Smooth muscle cell (in vitro differentiated cells): Measurements from ENCODE around the gene ST6GALNAC1. TPM values are rescaled to one million over a fixed set of nuclear protein-coding genes. Genes with fewer than 3 reads are reported as not detected.

ENCODE experiments used
- DNase-seq: peaks from one replicate; lab custom pipeline; 2025; ENCODE audit not compliant: unreplicated experiment; lab: John Stamatoyannopoulos, UW
- H2AFZ ChIP-seq: fragments of 200-600 bp; sonication (generic); 2 replicates; pipeline ENCODE4 v1.6.0; 2016; ENCODE audit warnings: antibody characterized with exemption, low read depth, mild to moderate bottlenecking
- H3F3A ChIP-seq: fragments of 200-600 bp; sonication (generic); 2 replicates; pipeline ENCODE4 v1.6.0; 2017; ENCODE audit warnings: antibody characterized with exemption, low read depth
- H3K27ac ChIP-seq: fragments of 200-600 bp; sonication (generic); 2 replicates; pipeline ENCODE4 v1.5.1; 2016; ENCODE audit warnings: low read depth, mild to moderate bottlenecking
- H3K27me3 ChIP-seq: fragments of 200-600 bp; sonication (generic); 2 replicates; pipeline ENCODE4 v1.6.1; 2016; ENCODE audit warnings: low read depth, mild to moderate bottlenecking
- H3K36me3 ChIP-seq: fragments of 200-600 bp; sonication (generic); 2 replicates; pipeline ENCODE4 v1.5.1; 2016; ENCODE audit warnings: low read depth
- H3K4me1 ChIP-seq: fragments of 200-600 bp; sonication (generic); 2 replicates; pipeline ENCODE4 v1.5.1; 2016; ENCODE audit warnings: low read depth
- H3K4me2 ChIP-seq: fragments of 200-600 bp; sonication (generic); 2 replicates; pipeline ENCODE4 v1.6.0; 2016; ENCODE audit warnings: mild to moderate bottlenecking
- H3K4me3 ChIP-seq: fragments of 200-600 bp; sonication (generic); 2 replicates; pipeline ENCODE4 v1.5.1; 2016; ENCODE audit warnings: mild to moderate bottlenecking
- H3K79me2 ChIP-seq: fragments of 200-600 bp; sonication (generic); 2 replicates; pipeline ENCODE4 v1.6.0; 2016; ENCODE audit warnings: low read depth, mild to moderate bottlenecking
- H3K9ac ChIP-seq: fragments of 200-600 bp; sonication (generic); 2 replicates; pipeline ENCODE4 v1.6.0; 2016; ENCODE audit warnings: low read depth
- H3K9me3 ChIP-seq: fragments of 200-600 bp; sonication (generic); replicated peaks from 2 replicates; pipeline ENCODE4 v1.5.1; 2016; ENCODE audit warnings: low read depth
- H4K20me1 ChIP-seq: fragments of 200-600 bp; sonication (generic); 2 replicates; pipeline ENCODE4 v1.6.0; 2016; ENCODE audit warnings: low read depth
- WGBS: methylation state at CpG from one replicate; pipeline ENCODE4 v1.1.7; 2016; ENCODE audit warnings: low lambda C conversion rate; 5-methylcytosine and 5-hydroxymethylcytosine counted together
- polyA plus RNA-seq: library from polyadenylated mRNA; unstranded; fragments of >200 nt; fragmentation: Nextera tagmentation; extraction: Ambion mirVana; gene quantifications from 2 replicates; pipeline ENCODE4 v1.2.1, GENCODE V29; 2016
- total RNA-seq: library from RNA; depleted of rRNA; stranded (reverse); fragments of >200 nt; gene quantifications from 2 replicates; pipeline ENCODE4 v1.2.3, GENCODE V29; 2014
- TF ChIP-seq, protein P1 (sequence below): fragments of 200-600 bp; sonication (generic); IDR thresholded peaks from 2 replicates; pipeline ENCODE4 v1.5.1; 2017; ENCODE audit warnings: borderline replicate concordance, mild to moderate bottlenecking, antibody characterized with exemption; ENCODE audit not compliant: insufficient read depth, poor library complexity, severe bottlenecking

The ST6GALNAC1 gene
- total and polyA plus RNA-seq, 2 experiments from 2014 or later: not detected

DNA sequence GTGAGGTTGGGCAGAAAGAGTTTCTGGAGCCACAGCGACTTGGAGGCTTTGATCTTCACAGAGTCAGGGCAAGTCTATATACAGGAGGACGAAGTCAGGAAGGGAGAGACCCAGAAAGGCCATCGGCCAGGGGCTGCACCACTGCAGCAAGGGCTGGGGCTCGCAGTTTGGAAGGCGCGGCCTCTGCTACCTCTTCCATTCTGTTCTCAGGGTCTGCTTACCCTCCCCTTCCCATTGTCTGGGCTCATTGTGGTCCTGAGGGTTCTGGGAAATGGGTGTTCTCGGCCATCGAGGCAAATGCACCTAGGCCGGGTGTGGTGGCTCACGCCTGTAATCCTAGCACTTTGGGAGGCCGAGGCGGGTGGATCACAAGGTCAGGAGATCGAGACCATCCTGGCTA lies 16.0 kb downstream of the ST6GALNAC1 start:
- no peak overlapping the region for H3K27ac ChIP-seq
- TF ChIP-seq, protein P1, sequence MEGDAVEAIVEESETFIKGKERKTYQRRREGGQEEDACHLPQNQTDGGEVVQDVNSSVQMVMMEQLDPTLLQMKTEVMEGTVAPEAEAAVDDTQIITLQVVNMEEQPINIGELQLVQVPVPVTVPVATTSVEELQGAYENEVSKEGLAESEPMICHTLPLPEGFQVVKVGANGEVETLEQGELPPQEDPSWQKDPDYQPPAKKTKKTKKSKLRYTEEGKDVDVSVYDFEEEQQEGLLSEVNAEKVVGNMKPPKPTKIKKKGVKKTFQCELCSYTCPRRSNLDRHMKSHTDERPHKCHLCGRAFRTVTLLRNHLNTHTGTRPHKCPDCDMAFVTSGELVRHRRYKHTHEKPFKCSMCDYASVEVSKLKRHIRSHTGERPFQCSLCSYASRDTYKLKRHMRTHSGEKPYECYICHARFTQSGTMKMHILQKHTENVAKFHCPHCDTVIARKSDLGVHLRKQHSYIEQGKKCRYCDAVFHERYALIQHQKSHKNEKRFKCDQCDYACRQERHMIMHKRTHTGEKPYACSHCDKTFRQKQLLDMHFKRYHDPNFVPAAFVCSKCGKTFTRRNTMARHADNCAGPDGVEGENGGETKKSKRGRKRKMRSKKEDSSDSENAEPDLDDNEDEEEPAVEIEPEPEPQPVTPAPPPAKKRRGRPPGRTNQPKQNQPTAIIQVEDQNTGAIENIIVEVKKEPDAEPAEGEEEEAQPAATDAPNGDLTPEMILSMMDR: no peak
- no peak overlapping the region for H3K4me3 ChIP-seq
- no peaks in the 10 kb centered on the region for H3K79me2 ChIP-seq
- WGBS: 94% methylated on average over 12 of the region's 13 CpGs
- no peaks in the 10 kb centered on the region for H4K20me1 ChIP-seq
- no peaks in the 10 kb centered on the region for H3K9me3 ChIP-seq
- no peak overlapping the region for H3K9ac ChIP-seq
- no peak overlapping the region for H2AFZ ChIP-seq
- H3K4me1 ChIP-seq: no peaks in the 10 kb centered on the region
- H3K36me3 ChIP-seq: no peaks in the 10 kb centered on the region
- H3F3A ChIP-seq: no peaks in the 10 kb centered on the region
- no peak overlapping the region for H3K4me2 ChIP-seq
- no peak for DNase-seq
- peaks cover 24% of the 10 kb centered on the region for H3K27me3 ChIP-seq

DNA sequence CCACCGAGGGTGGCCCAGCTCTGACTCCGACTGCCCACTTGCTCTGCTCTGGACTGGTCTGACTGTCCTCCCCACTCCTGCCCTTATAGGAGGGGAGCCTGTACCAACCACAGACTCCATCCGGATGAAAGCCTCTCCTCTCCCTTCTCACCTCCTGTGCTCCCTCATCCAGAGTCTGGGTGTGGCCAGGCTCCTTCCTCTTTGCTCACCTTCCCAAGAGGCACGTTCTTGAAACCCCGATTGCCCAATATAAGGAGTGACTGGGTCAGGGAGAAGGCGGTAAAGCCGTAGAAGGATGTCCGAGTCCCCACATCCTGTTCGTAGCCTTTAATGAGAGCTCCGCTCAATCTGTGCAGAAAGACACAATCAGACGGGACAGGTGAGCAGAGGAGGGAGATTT lies 17.1 kb downstream of the ST6GALNAC1 start:
- Histone ChIP-seq H3K27ac (no peak overlapping the region), H3K9me3 (no peaks in the 10 kb centered on the region), H3K79me2 (no peaks in the 10 kb centered on the region), H3K27me3 (peaks cover 24% of the 10 kb centered on the region), H3K36me3 (no peaks in the 10 kb centered on the region), H4K20me1 (no peaks in the 10 kb centered on the region), H3K9ac (no peak overlapping the region), H3K4me2 (no peak overlapping the region), H3F3A (no peaks in the 10 kb centered on the region), H3K4me3 (no peak overlapping the region), H3K4me1 (no peaks in the 10 kb centered on the region), H2AFZ (no peak overlapping the region)
- TF ChIP-seq, protein P1: no peak
- WGBS: 88% methylated on average over 11 of the region's 11 CpGs
- DNase-seq: no peak

DNA sequence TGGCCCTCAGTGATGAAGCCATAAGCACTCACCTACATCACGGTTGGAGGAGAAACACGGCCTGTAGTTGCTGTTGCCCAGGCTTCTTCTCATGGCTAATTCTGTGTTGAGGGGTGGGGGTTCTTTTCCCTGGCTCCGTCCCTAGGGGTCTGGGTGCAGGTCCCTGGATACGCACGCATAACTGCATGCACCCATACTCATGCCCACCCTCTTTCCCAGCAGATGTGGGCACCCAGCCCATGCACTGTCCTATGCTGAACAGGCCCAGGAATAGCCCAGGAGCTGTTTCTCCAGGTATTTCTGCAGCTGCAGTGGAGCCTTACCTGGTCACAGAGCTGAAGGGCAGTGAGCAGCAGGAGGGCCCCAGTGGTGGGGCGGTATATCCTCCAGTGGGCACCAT lies 18.1 kb downstream of the ST6GALNAC1 start:
- TF ChIP-seq, protein P1: no peak
- no peaks in the 10 kb centered on the region for H3K4me1 ChIP-seq
- no peak overlapping the region for H3K27ac ChIP-seq
- H3K9me3 ChIP-seq: no peaks in the 10 kb centered on the region
- no peak overlapping the region for H2AFZ ChIP-seq
- WGBS: 89% methylated on average over 6 of the region's 6 CpGs
- no peak overlapping the region for H3K9ac ChIP-seq
- no peak overlapping the region for H3K4me3 ChIP-seq
- H3F3A ChIP-seq: no peaks in the 10 kb centered on the region
- peaks cover 24% of the 10 kb centered on the region for H3K27me3 ChIP-seq
- DNase-seq: no peak
- H4K20me1 ChIP-seq: no peaks in the 10 kb centered on the region
- no peak overlapping the region for H3K4me2 ChIP-seq
- H3K36me3 ChIP-seq: no peaks in the 10 kb centered on the region
- H3K79me2 ChIP-seq: no peaks in the 10 kb centered on the region

GRCh38 chr17:76623271-76624146 lies 20.0 kb downstream of the ST6GALNAC1 start:
- WGBS: 34% methylated on average over 18 of the region's 18 CpGs
- DNase-seq: peak; percentile 35

More at GRCh38 chr17:76623271-76624146, 20.0 kb downstream of the ST6GALNAC1 start:
- Histone ChIP-seq H3K36me3 (no peaks in the 10 kb centered on the region), H3K4me1 (no peaks in the 10 kb centered on the region), H3K9me3 (no peaks in the 10 kb centered on the region), H3K79me2 (no peaks in the 10 kb centered on the region), H3K27me3 (peaks cover 32% of the 10 kb centered on the region), H3K27ac (no peak overlapping the region), H3K9ac (no peak overlapping the region), H2AFZ (no peak overlapping the region), H3K4me3 (no peak overlapping the region), H4K20me1 (no peaks in the 10 kb centered on the region), H3F3A (no peaks in the 10 kb centered on the region), H3K4me2 (peak overlapping the region; percentile 50)
- TF ChIP-seq, protein P1: peak; percentile 97
